Thymus (tissue), 11 donors: ENCODE data around the gene ZDHHC9. TPM values are rescaled to one million over a fixed set of nuclear protein-coding genes. Genes with fewer than 3 reads are reported as not detected.

Experiments
- DNase-seq, 9 donors: peaks; one replicate each; pipeline ENCODE4 v3.0.0-alpha.2; 2013; ENCODE audit warnings: low spot score in 9 of 9, low read depth in 6 of 9, missing footprints in 1 of 9
- H3K27ac ChIP-seq, 2 donors: one replicate each; pipeline ENCODE4 v1.5.1; 2013; ENCODE audit warnings: control low read depth in 1 of 2, low read depth in 1 of 2, low read length in 1 of 2, mild to moderate bottlenecking in 1 of 2, moderate library complexity in 1 of 2
- H3K27me3 ChIP-seq, 2 donors: one replicate each; pipeline ENCODE4 v1.5.1; 2013; ENCODE audit warnings: low read length in 1 of 2; ENCODE audit not compliant: control insufficient read depth in 2 of 2, insufficient read depth in 1 of 2
- H3K36me3 ChIP-seq, 2 donors: one replicate each; pipeline ENCODE4 v1.5.1; 2013; ENCODE audit warnings: low read length in 1 of 2, mild to moderate bottlenecking in 1 of 2, moderate library complexity in 1 of 2; ENCODE audit not compliant: control insufficient read depth in 2 of 2, insufficient read depth in 2 of 2
- H3K4me1 ChIP-seq, 2 donors: one replicate each; pipeline ENCODE4 v1.5.1; 2013; ENCODE audit warnings: low read length in 2 of 2; ENCODE audit not compliant: control insufficient read depth in 2 of 2, insufficient read depth in 2 of 2
- H3K4me3 ChIP-seq, 2 donors: one replicate each; pipeline ENCODE4 v1.5.1; 2013; ENCODE audit warnings: low read length in 2 of 2, control low read depth in 1 of 2, mild to moderate bottlenecking in 1 of 2
- H3K9me3 ChIP-seq, 2 donors: one replicate each; pipeline ENCODE4 v1.5.1; 2013; ENCODE audit warnings: low read length in 1 of 2, mild to moderate bottlenecking in 1 of 2; ENCODE audit not compliant: control insufficient read depth in 2 of 2, insufficient read depth in 1 of 2
- WGBS: extraction: QIAGEN DNeasy Blood & Tissue Kit; methylation state at CpG from one replicate; pipeline ENCODE4 v1.1.7; 2013; 5-methylcytosine and 5-hydroxymethylcytosine counted together
- polyA plus RNA-seq: library from polyadenylated mRNA; stranded (reverse); fragments of 200-250 nt; gene quantifications from one replicate; pipeline ENCODE4 v1.2.3, GENCODE V29; 2013
- total RNA-seq: library from RNA; stranded (reverse); fragments of 120-200 nt; gene quantifications from one replicate; pipeline ENCODE4 v1.2.4, GENCODE V29; 2013
- donor health status: healthy.

ZDHHC9 gene
- total and polyA plus RNA-seq, 2 donors: 3.5 to 4.5 TPM

DNA sequence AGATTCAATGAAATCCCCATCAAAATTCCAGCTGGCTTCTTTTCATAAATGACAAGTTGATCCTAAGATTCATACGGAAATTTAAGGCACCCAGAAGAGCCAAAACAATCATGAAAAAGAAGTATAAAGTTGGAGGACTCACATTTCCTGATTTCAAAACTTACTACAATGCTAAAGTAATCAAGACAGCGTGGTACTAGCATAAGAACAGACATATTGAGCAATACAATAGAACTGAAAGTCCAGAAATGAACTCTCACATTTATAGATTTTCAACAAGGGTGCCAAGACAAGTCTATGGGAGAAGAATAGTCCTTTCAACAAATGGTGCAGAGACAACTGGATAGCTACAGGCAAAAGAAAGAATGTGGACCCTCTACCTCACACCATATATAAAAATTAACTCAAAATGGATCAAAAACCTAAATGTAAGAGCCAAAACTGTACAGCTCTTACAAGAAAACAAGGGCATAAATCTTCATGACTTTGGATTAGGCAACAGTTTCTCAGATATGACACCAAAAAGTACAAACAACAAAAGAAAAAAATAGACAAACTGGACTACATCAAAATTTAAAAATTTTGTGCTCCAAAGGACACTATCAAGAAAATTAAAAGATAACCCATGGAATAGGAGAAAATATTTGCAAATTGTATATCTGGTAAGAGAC is 35.4 kb downstream of the ZDHHC9 start:
- Histone ChIP-seq H3K4me3 (no peak overlapping the region), H3K4me1 (no peaks in the 10 kb centered on the region), H3K27me3 (no peaks in the 10 kb centered on the region), H3K27ac (no peak overlapping the region), H3K36me3 (peaks cover 0 to 17% of the 10 kb centered on the region in 2 donors), H3K9me3 (no peaks in the 10 kb centered on the region)
- WGBS: 97% methylated on average over 2 of the region's 2 CpGs
- DNase-seq: no peak

DNA sequence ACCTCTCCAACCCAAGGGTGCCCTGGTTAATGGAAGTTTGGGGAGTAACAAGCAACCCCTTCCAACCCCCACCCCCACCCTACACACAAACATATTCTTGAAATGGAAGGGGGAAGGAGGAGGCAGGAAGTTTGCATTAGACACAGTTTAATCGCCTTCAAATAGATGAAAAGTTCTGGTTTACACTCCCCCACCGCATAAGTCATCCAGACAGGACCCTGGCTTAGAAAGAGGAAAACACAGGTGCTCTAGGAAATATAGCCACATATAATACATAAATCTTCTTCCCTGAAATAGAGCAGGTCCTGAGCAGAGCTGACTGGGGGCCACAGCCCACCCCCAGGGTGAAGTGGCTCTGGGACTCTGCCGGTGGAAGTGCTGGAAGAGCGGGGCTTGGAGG is 38.9 kb downstream of the ZDHHC9 start:
- Histone ChIP-seq H3K36me3 (peaks cover 0 to 8% of the 10 kb centered on the region in 2 donors), H3K9me3 (no peaks in the 10 kb centered on the region), H3K4me3 (no peak overlapping the region), H3K4me1 (no peaks in the 10 kb centered on the region), H3K27me3 (no peaks in the 10 kb centered on the region), H3K27ac (no peak overlapping the region)
- DNase-seq: no peak
- 60% methylated on average over 4 of the region's 4 CpGs for WGBS

DNA sequence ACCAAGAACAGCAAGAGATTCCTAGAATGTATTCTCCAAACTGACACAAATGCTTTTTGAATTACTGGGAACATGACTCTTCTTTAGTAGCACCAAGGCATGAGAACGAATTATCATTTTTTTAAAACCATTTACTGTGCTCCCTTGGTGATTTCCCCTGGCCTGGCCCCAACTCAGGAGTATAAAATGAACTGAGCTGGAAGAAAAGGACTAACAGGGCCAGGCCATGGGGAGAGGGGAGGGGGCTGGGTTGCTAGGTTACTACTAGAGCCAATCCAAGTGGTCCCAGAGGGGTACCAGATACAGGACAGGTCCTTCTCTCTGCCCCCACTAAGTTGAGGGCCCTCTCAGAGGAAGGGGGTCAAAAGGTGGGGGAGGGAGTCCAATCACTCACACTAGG is 40.8 kb downstream of the ZDHHC9 start:
- H3K4me3 ChIP-seq: no peak overlapping the region
- H3K9me3 ChIP-seq: no peaks in the 10 kb centered on the region
- peaks cover under 1 to 15% of the 10 kb centered on the region in 2 donors for H3K36me3 ChIP-seq
- no peak for DNase-seq
- H3K27me3 ChIP-seq: no peaks in the 10 kb centered on the region
- 90% methylated on average over 1 of the region's 1 CpG for WGBS
- H3K4me1 ChIP-seq: peaks cover 0 to 3% of the 10 kb centered on the region in 2 donors
- no peak overlapping the region for H3K27ac ChIP-seq

DNA sequence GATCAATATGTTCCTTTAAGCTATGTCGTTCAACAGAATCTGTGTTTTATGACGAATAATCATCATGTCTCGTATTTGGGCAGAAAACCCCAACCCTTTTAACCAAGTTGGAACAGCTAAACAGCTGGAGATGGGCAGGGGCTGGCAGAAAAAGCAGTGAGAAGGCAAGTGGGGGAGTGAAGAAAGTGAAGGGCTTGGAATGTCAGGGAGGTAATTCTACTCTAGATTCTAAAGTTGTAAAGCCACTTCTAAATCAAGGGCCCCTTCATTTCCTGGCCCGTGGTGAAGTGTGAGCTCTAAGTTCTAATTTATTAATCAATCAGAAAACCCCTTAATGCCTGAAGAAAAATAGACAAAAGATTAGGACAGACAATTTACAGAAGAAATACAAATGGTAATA is 43.5 kb downstream of the ZDHHC9 start:
- WGBS: 85% methylated on average over 4 of the region's 4 CpGs

DNA sequence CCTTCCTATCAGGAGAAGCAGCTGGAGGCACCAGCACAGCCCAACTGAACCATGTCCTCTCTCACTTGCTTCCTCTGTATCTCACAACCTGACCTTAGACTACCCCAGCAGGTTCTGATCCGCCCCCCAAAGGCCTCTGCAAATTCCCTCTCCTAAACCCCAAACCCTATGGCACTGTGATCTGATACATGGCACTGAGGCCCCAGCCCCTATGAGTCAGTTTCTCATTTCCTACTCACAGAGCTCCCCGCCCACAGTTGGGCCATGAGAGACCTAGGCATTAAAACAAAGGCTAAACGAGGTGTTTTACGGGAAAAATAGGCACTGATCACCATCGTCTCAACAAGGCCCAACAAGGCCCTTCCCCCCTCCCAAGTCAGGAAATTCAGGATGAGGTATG is 44.8 kb downstream of the ZDHHC9 start:
- DNase-seq: no peak
- Histone ChIP-seq H3K4me1 (peaks cover 0 to 3% of the 10 kb centered on the region in 2 donors), H3K27me3 (no peaks in the 10 kb centered on the region), H3K9me3 (no peaks in the 10 kb centered on the region), H3K4me3 (no peak overlapping the region), H3K27ac (peak overlapping the region in 1 of 2 donors; percentile 42), H3K36me3 (peaks cover 26 to 41% of the 10 kb centered on the region in 2 donors)
- 94% methylated on average over 5 of the region's 5 CpGs for WGBS

More for the DNA sequence above, 43.5 kb downstream of the ZDHHC9 start:
- Histone ChIP-seq H3K27me3 (no peaks in the 10 kb centered on the region), H3K36me3 (peaks cover 13 to 33% of the 10 kb centered on the region in 2 donors), H3K4me1 (peaks cover 0 to 3% of the 10 kb centered on the region in 2 donors), H3K27ac (no peak overlapping the region), H3K9me3 (no peaks in the 10 kb centered on the region), H3K4me3 (no peak overlapping the region)
- no peak for DNase-seq

DNA sequence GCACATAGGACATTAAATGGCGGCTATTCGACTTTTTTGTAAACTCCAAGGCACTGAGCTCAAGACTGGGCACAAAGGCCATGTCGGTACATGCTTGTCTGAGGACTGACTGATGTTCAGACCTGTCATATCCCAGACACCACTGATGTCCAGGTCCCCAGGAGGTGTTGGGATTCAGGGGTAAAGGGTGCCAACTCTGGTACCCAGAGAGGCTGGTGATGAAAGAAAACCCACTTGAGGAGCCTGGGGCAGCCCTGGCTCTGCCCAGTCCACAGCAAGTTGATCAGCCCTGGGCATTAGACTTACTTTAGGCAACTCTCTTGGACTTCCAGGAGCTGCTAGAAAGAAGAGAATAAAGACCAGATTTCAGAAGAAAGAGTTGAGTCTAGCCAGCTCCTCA is 45.2 kb downstream of the ZDHHC9 start:
- Histone ChIP-seq H3K4me1 (peaks cover 0 to 3% of the 10 kb centered on the region in 2 donors), H3K9me3 (no peaks in the 10 kb centered on the region), H3K27me3 (no peaks in the 10 kb centered on the region), H3K4me3 (no peak overlapping the region), H3K27ac (peak overlapping the region in 1 of 2 donors; percentile 42), H3K36me3 (peaks cover 30 to 45% of the 10 kb centered on the region in 2 donors)
- 96% methylated on average over 3 of the region's 3 CpGs for WGBS
- no peak for DNase-seq

DNA sequence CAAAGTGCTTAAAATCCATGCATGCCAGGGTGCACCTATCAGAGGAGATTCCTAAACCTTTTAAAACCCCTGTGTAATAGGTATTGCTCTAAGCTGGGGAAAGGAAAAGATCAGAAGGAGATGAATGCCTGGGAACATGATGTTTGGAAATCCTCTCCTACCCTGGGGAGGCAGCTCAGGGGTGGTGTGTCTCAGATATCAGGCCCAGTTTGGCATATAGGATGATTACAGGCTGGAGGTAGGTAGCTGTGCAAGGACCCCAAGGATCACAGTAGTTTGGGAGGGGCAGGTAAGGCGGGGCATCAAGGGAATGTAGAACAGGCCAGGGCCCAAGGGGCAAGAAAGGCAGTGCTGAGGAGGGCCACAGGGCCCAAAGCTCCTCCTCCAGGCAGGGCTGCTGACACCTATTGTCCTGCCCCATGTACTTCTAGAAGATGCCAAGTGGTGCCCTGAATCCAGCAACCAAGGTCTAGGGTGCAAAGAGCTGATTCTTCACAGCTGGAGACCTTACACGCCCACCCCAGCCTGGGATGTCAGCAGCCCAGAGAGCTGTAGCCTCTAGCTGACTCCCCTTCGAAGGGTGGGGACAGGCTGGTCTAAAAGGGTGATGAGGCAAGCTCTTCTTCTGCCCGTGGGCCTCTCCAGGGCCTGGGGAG is 46.3 kb downstream of the ZDHHC9 start:
- DNase-seq: no peak
- 98% methylated on average over 4 of the region's 4 CpGs for WGBS
- H3K4me1 ChIP-seq: peaks cover 0 to 6% of the 10 kb centered on the region in 2 donors
- no peaks in the 10 kb centered on the region for H3K9me3 ChIP-seq
- no peak overlapping the region for H3K4me3 ChIP-seq
- H3K27ac ChIP-seq: peak overlapping the region in 1 of 2 donors; percentile 42
- H3K36me3 ChIP-seq: peaks cover 41 to 56% of the 10 kb centered on the region in 2 donors
- no peaks in the 10 kb centered on the region for H3K27me3 ChIP-seq

DNA sequence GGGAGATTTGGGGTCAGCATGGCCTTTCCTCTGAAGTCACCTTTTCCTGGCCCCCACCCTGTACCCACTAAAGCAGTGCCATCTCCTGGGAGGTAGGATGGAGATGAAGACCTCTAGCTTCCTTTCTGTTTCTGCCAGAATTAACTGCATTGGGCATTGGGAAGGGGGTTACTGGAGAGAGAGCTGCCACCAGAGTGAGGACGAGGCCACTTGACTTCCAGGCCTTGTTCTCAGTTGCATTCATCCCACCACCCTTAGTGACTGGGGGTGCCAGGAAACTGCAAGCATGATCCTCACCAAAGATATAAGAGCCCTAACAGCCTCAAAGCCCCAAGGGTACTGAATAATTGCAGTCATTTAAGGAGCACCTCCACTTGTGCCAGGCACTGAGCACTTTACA is 48.1 kb downstream of the ZDHHC9 start:
- H3K9me3 ChIP-seq: no peaks in the 10 kb centered on the region
- no peak overlapping the region for H3K4me3 ChIP-seq
- WGBS: 90% methylated on average over 1 of the region's 1 CpG
- no peaks in the 10 kb centered on the region for H3K27me3 ChIP-seq
- H3K36me3 ChIP-seq: peaks cover 59 to 74% of the 10 kb centered on the region in 2 donors
- H3K27ac ChIP-seq: no peak overlapping the region
- H3K4me1 ChIP-seq: peaks cover 0 to 6% of the 10 kb centered on the region in 2 donors
- DNase-seq: peak in 1 of 9 donors; percentile 13

DNA sequence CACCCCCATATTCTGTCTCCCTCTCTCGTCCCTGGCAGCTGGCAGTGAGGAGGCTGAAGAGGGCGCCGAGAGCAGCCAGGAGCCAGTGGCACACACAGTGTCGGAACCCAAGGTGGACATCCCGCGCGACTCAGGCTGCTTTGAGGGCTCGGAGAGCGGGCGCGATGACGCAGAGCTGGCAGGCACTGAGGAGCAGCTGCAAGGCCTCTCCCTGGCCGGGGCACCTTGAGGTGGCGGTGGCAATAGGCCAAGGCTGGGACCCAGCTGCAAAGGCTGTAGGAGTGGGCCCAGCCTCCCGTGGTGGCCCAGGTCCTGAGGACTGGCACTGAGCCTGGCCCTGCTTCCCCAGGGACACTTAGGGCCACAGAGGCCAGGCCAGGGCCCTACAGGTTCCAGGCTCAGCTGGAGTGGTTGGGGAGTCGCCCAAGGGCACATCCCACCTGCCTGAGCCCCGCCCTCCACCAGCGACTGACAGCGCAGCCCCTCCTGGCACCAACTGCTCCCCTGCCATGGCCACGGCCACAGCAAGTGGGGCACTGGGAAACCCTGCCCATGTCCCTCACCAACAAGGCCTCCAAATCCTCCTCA is 50.0 kb downstream of the ZDHHC9 start:
- Histone ChIP-seq H3K4me1 (peaks cover 0 to 6% of the 10 kb centered on the region in 2 donors), H3K36me3 (peaks cover 72 to 90% of the 10 kb centered on the region in 2 donors), H3K27ac (no peak overlapping the region), H3K27me3 (no peaks in the 10 kb centered on the region), H3K9me3 (no peaks in the 10 kb centered on the region), H3K4me3 (no peak overlapping the region)
- WGBS: 97% methylated on average over 20 of the region's 20 CpGs
- DNase-seq: no peak
